Esophagus squamous epithelium (tissue), 4 donors: ENCODE results near the gene CAMK2G.

ENCODE experiments used
- POLR2A ChIP-seq, 4 donors: fragments of 450-650 bp; IDR thresholded peaks; one replicate each; pipeline ENCODE4 v1.6.1; 2017; ENCODE audit warnings: antibody characterized with exemption in 4 of 4, mild to moderate bottlenecking in 4 of 4, moderate library complexity in 3 of 4
- TF ChIP-seq, protein P1 (sequence below), 6 experiments: fragments of 450-650 bp in 4 of 6; fragments of 200-600 bp in 2 of 6; sonication (generic) in 2 of 6; IDR thresholded peaks; one replicate each; pipeline ENCODE4 v1.5.1; 2016 to 2019; ENCODE audit warnings: antibody characterized with exemption in 6 of 6, mild to moderate bottlenecking in 4 of 6, moderate library complexity in 4 of 6

DNA sequence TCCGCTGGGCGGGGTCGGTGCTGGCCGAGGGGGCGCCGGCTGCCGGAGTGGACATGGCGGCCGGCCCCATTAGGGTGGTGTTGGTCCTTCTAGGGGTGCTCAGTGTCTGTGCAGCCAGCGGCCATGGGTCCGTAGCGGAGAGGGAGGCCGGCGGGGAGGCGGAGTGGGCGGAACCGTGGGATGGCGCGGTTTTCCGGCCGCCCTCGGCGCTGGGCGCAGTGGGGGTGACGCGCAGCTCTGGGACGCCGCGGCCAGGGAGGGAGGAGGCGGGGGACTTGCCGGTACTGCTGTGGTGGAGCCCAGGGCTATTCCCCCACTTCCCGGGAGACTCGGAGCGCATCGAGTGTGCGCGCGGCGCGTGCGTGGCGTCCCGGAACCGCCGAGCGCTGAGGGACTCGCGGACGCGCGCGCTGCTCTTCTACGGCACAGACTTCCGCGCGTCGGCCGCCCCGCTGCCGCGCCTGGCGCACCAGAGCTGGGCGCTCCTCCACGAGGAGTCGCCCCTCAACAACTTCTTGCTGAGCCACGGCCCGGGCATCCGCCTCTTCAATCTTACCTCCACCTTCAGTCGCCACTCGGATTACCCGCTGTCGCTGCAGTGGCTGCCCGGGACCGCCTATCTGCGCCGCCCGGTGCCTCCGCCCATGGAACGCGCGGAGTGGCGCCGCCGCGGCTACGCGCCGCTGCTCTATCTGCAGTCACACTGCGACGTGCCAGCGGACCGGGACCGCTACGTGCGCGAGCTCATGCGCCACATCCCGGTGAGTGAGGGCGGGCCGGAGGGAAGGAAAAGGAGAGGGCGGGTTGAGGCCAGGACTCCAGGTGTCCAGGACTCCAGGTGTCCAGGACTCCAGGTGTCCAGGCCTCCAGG lies 101.8 kb downstream of the CAMK2G start:
- TF ChIP-seq, protein P1, sequence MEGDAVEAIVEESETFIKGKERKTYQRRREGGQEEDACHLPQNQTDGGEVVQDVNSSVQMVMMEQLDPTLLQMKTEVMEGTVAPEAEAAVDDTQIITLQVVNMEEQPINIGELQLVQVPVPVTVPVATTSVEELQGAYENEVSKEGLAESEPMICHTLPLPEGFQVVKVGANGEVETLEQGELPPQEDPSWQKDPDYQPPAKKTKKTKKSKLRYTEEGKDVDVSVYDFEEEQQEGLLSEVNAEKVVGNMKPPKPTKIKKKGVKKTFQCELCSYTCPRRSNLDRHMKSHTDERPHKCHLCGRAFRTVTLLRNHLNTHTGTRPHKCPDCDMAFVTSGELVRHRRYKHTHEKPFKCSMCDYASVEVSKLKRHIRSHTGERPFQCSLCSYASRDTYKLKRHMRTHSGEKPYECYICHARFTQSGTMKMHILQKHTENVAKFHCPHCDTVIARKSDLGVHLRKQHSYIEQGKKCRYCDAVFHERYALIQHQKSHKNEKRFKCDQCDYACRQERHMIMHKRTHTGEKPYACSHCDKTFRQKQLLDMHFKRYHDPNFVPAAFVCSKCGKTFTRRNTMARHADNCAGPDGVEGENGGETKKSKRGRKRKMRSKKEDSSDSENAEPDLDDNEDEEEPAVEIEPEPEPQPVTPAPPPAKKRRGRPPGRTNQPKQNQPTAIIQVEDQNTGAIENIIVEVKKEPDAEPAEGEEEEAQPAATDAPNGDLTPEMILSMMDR (IDR thresholded peaks at IDR 0.05), result peak in 1 of 6 experiments; percentile 24
- peak in 3 of 4 donors; percentile 10 to 83 (median 64) for TF ChIP-seq POLR2A (IDR thresholded peaks at IDR 0.05)
